Nephron (organoid): ENCODE results near the gene ZNF79.
A peak's percentile ranks its signal among the peaks of the same experiment; 100 is the strongest.

ENCODE experiments used
- H3K27ac Mint-ChIP-seq, 3 experiments: 2 replicates each; pipeline ENCODE4 v1.8.0; 2020; ENCODE audit warnings: mixed read lengths in 3 of 3, mild to moderate bottlenecking in 2 of 3, moderate library complexity in 1 of 3
- H3K27me3 Mint-ChIP-seq: 2 replicates; pipeline ENCODE4 v1.8.0; 2021; ENCODE audit warnings: low read depth, mild to moderate bottlenecking, moderate library complexity, mixed read lengths
- H3K36me3 Mint-ChIP-seq: 2 replicates; pipeline ENCODE4 v1.8.0; 2020; ENCODE audit warnings: low read depth, mixed read lengths
- H3K4me1 Mint-ChIP-seq: 2 replicates; pipeline ENCODE4 v1.8.0; 2020; ENCODE audit warnings: mixed read lengths
- H3K4me3 Mint-ChIP-seq, 3 experiments: 2 replicates each; pipeline ENCODE4 v1.8.0; 2020; ENCODE audit warnings: mild to moderate bottlenecking in 3 of 3, mixed read lengths in 3 of 3, moderate library complexity in 2 of 3
- H3K9me3 Mint-ChIP-seq: 2 replicates; pipeline ENCODE4 v1.8.0; 2020; ENCODE audit warnings: mixed read lengths
- TF ChIP-seq, protein P1 (sequence below), 3 experiments: fragments of 200-600 bp; sonication (generic); IDR thresholded peaks; one replicate each; pipeline ENCODE4 v1.5.0; 2021; ENCODE audit warnings: antibody characterized with exemption in 3 of 3; ENCODE audit not compliant: unreplicated experiment in 3 of 3

Gene ZNF79

DNA sequence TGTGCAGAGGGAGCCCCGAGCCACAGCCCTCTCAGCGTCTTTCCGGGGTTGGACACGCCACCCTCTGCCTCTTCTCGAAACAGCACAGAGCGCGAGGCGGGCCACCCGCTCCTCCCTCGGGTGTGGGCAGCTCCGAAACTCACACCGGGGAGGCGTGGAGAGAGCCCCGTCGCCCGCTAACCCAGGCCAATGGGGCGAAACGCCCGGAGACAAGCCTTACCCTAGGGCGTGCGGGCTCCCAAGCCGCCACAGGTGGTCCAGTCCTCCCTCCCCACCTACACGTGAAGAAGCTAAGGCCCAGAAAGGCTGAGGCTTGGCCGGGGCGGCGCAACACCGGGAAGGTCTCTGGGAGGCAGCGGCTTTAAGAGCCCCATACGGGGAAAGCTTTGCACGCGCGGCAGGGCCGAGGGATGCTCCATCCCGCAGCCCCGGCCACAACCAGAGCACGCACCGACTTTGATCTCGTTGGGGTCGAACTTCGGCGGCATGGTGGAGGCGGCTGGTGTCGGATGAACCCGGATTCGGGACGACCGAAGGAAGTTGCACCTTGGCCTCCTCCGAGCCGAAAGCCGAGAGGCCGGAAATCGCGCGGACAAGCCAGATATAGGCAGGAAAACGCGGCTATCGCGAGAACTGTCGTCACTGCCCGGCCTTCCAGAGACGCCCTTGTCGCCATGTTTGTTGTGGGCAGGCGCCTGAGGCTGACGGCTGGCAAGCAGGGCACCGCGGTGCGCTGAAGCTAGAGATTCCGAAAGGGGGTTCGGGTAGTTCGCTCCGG is 26.8 kb downstream of the ZNF79 start, which contains the start of the genes LRSAM1 and RPL12:
TSS of gene LRSAM1 (plus strand) at position 681 of the 778 bp plus-strand sequence. CDS start 3,018 bp downstream, outside the sequence.
TSS of gene RPL12 (minus strand) at position 577 of the 778 bp plus-strand sequence. CDS start at position 488, 89 bp downstream.
- peak within 1 kb of the TSS; percentile 93 to 98 (median 93) for H3K27ac Mint-ChIP-seq
- H3K9me3 Mint-ChIP-seq, result no peaks in the 10 kb centered on the region
- peaks cover 33% of the 10 kb centered on the region for H3K4me1 Mint-ChIP-seq
- H3K4me3 Mint-ChIP-seq, result peak within 1 kb of the TSS; percentile 94 to 98 (median 98)
- no peaks in the 10 kb centered on the region for H3K27me3 Mint-ChIP-seq
- TF ChIP-seq, protein P1, sequence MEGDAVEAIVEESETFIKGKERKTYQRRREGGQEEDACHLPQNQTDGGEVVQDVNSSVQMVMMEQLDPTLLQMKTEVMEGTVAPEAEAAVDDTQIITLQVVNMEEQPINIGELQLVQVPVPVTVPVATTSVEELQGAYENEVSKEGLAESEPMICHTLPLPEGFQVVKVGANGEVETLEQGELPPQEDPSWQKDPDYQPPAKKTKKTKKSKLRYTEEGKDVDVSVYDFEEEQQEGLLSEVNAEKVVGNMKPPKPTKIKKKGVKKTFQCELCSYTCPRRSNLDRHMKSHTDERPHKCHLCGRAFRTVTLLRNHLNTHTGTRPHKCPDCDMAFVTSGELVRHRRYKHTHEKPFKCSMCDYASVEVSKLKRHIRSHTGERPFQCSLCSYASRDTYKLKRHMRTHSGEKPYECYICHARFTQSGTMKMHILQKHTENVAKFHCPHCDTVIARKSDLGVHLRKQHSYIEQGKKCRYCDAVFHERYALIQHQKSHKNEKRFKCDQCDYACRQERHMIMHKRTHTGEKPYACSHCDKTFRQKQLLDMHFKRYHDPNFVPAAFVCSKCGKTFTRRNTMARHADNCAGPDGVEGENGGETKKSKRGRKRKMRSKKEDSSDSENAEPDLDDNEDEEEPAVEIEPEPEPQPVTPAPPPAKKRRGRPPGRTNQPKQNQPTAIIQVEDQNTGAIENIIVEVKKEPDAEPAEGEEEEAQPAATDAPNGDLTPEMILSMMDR (IDR thresholded peaks at IDR 0.05; ENCODE audit: unreplicated experiment in 3 of 3), result no peak
- H3K36me3 Mint-ChIP-seq, result peaks cover 54% of the 10 kb centered on the region

DNA sequence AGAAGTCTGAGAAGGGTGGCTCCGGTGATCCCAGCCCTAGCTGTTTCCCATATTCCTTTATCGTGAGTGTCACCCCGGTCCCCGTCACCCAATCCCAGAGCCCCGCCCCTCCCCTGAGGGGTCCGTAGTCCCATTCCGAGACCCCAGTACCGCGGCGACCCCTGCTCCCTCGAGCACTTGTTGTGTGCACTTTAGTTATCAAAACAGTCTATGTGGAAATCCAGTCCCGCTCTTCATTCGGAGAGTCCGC is 27.4 kb downstream of the ZNF79 start:
- Mint-ChIP-seq H3K27ac (peak overlapping the region; percentile 93 to 98 (median 93)), H3K4me1 (peaks cover 33% of the 10 kb centered on the region), H3K9me3 (no peaks in the 10 kb centered on the region), H3K4me3 (peak overlapping the region; percentile 94 to 98 (median 98)), H3K27me3 (no peaks in the 10 kb centered on the region), H3K36me3 (peaks cover 48% of the 10 kb centered on the region)
- TF ChIP-seq, protein P1 (IDR thresholded peaks at IDR 0.05; ENCODE audit: unreplicated experiment in 3 of 3), result no peak

DNA sequence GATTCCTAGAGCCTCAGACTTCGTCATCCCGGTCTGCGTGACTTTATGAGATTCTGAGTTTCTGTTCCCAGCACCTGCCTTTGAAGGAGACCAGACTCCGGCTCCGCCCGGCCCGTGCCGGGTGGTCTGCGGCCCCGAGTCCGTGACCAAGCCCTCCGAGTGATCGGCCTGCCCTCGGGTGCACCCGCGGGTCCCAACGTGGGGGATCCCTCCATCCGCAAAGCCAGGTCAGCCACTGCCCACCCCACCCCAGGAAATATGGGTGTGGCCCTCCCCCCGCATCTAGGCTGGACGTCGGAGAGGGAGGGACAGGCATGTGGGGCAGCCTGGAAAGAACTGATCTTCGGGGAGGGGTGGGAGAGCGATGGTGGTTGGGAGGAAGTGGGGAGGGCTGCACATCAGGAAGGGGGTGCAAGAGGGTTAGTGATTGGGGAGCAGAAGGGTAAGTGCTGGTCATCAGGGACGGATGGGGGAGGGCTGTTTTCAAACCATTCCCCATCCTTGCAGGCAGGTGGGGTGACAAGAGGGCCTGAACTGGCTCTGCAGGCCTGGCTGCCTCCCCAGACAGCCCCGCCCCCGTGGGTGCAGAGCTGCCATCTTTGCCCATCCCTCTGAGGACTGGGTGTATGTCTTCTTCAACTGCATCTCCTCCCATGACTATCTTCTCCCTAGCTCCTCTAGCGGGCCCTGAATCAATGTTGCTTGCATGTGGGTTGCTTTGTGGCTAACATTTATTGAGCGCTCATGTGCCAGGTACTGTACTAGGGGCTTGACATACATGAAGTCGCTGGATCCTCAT is 27.9 kb downstream of the ZNF79 start:
- Mint-ChIP-seq H3K4me1 (peaks cover 33% of the 10 kb centered on the region), H3K9me3 (no peaks in the 10 kb centered on the region), H3K27ac (peak overlapping the region; percentile 93 to 98 (median 93)), H3K27me3 (no peaks in the 10 kb centered on the region), H3K4me3 (peak overlapping the region; percentile 94 to 98 (median 98)), H3K36me3 (peaks cover 46% of the 10 kb centered on the region)
- TF ChIP-seq, protein P1 (IDR thresholded peaks at IDR 0.05; ENCODE audit: unreplicated experiment in 3 of 3), result no peak

DNA sequence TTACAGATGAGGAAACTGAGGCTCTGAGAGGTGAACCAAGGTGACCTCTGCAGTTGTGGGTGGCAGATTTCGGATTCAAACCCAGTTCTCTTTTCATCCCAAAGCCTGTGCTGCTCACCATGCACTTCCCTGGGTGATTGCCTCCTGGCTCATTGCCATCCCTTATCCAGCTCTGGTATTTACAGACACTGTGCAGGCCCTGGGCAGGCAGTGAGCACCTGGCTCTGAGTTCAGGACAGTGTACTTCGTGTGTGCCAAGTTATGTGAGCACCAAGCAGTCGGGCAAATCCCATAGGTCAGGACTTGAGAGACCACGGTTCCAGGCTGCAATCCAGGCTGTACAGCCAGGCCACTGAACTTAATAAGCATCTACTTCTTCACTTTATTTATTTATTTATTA is 28.5 kb downstream of the ZNF79 start:
- Mint-ChIP-seq H3K4me3 (peak overlapping the region; percentile 94 to 98 (median 98)), H3K27me3 (no peaks in the 10 kb centered on the region), H3K9me3 (no peaks in the 10 kb centered on the region), H3K36me3 (peaks cover 46% of the 10 kb centered on the region), H3K4me1 (peaks cover 33% of the 10 kb centered on the region), H3K27ac (peak overlapping the region; percentile 86 to 93 (median 93))
- TF ChIP-seq, protein P1 (IDR thresholded peaks at IDR 0.05; ENCODE audit: unreplicated experiment in 3 of 3), result no peak

DNA sequence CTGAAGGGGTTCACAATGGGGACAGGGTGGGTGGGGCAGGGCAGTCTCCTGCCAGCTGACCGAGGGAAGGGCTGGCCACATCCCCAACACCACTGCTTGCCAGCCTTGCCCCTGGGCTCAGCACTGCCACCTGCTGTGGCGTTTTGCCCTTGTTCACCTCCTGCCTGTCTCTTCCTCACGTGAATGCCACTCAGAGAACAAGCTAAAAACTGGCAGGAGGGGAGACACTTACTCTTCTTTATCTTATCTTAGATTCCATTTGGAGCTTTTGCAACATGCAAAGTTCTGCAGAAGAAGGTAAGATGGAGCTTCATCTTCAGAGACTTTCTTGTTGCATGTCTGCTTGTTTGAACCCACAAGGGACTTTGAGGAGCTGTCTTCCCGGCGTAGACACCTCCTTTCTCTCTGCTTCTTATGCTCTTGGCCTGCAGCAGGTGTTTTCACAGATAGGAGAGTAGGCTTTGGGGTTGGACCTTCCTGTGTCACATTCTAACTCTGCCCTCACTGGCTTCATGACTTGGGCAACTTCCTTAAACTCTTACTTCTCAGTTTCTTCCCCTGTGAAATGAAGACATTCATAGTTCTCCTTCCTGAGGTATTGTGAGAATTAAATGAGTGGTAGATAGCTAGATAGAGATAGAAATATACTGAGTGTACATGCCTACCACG is 31.3 kb downstream of the ZNF79 start:
- Mint-ChIP-seq H3K27ac (no peak overlapping the region), H3K27me3 (no peaks in the 10 kb centered on the region), H3K4me1 (peaks cover 8% of the 10 kb centered on the region), H3K9me3 (no peaks in the 10 kb centered on the region), H3K4me3 (peak overlapping the region in 2 of 3 experiments; percentile 45 to 51), H3K36me3 (peaks cover 20% of the 10 kb centered on the region)
- TF ChIP-seq, protein P1 (IDR thresholded peaks at IDR 0.05; ENCODE audit: unreplicated experiment in 3 of 3), result no peak
